Activated naive CD8-positive, alpha-beta T cell treated with anti-CD3 and anti-CD28 coated beads for 36 hours (primary cell): ENCODE results near the gene ZBTB20. TPM values are rescaled to one million over a fixed set of nuclear protein-coding genes. Genes with fewer than 3 reads are reported as not detected.

Experiments used
- DNase-seq: peaks from one replicate; pipeline ENCODE4 v3.0.0; 2021
- H3K27ac Mint-ChIP-seq: one replicate; pipeline ENCODE4 v1.8.0; 2022; ENCODE audit warnings: mild to moderate bottlenecking, moderate library complexity, mixed read lengths
- H3K27me3 Mint-ChIP-seq: one replicate; pipeline ENCODE4 v1.8.0; 2022; ENCODE audit warnings: mild to moderate bottlenecking, mixed read lengths
- H3K36me3 Mint-ChIP-seq: one replicate; pipeline ENCODE4 v1.8.0; 2021; ENCODE audit warnings: mild to moderate bottlenecking, mixed read lengths
- H3K4me1 Mint-ChIP-seq: one replicate; pipeline ENCODE4 v1.8.0; 2021; ENCODE audit warnings: mixed read lengths
- H3K4me3 Mint-ChIP-seq: one replicate; pipeline ENCODE4 v1.8.0; 2022; ENCODE audit warnings: mild to moderate bottlenecking, moderate library complexity, mixed read lengths
- H3K9me3 Mint-ChIP-seq: one replicate; pipeline ENCODE4 v1.8.0; 2022; ENCODE audit warnings: mixed read lengths
- total RNA-seq, 2 experiments: library from RNA; stranded (reverse); gene quantifications; one replicate each; pipeline ENCODE4 v1.2.3, GENCODE V29; 2021

Gene ZBTB20
- total RNA-seq, 2 experiments from 2014 or later = 3.5 to 4.5 TPM

GRCh38 chr3:114600571-114600970 lies 546.5 kb downstream of the ZBTB20 start:
- Mint-ChIP-seq H3K4me3 (no peak overlapping the region), H3K36me3 (peaks cover 6% of the 10 kb centered on the region), H3K27ac (no peak overlapping the region), H3K27me3 (no peaks in the 10 kb centered on the region), H3K4me1 (peaks cover 9% of the 10 kb centered on the region), H3K9me3 (no peaks in the 10 kb centered on the region)
- DNase-seq = no peak

GRCh38 chr3:114597871-114598270 lies 549.2 kb downstream of the ZBTB20 start:
- H3K4me3 Mint-ChIP-seq = no peak overlapping the region
- H3K27ac Mint-ChIP-seq = no peak overlapping the region
- no peaks in the 10 kb centered on the region for H3K27me3 Mint-ChIP-seq
- H3K36me3 Mint-ChIP-seq = peaks cover 7% of the 10 kb centered on the region
- H3K4me1 Mint-ChIP-seq = peaks cover 8% of the 10 kb centered on the region
- H3K9me3 Mint-ChIP-seq = no peaks in the 10 kb centered on the region
- no peak for DNase-seq

DNA sequence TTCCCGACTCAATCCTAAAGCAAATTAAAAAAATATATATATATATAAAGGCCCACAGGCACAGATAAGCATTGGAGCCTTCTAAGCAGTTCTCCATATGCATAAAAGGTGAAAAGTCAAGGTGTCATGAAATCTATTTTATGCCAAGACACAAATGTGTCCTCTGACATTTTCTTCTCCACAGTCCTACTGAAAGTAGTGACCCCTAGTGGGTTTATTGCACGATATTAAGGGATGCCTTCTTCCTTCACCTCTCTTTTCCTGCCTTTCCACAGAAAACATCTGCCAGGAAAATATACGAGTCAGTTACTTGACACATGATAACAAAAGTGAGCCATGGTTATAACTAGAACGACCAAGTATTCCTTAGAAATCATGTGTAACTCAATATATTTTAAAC lies 550.1 kb downstream of the ZBTB20 start:
- Mint-ChIP-seq H3K27ac (no peak overlapping the region), H3K4me3 (no peak overlapping the region), H3K27me3 (no peaks in the 10 kb centered on the region), H3K36me3 (peaks cover 7% of the 10 kb centered on the region), H3K4me1 (peaks cover 8% of the 10 kb centered on the region), H3K9me3 (no peaks in the 10 kb centered on the region)
- DNase-seq = no peak

DNA sequence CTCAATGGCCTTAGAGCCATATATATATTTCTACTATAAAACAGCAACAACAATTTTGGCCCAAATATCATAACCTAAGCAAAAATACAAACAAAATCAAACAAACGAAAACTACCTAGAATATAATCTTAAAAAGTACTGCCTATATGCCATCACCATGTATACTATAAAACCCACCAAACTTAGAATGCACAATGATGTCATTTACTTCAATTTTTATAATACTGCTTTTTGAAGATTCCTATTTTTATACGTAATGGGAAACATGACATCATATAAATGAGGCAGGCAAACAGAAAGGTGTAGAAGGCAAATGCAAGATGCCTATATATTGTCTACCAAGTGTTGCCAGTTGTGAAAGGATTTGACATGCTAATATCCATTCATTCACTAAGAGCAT lies 550.9 kb downstream of the ZBTB20 start:
- no peak for DNase-seq
- Mint-ChIP-seq H3K4me3 (no peak overlapping the region), H3K36me3 (peaks cover 7% of the 10 kb centered on the region), H3K27ac (no peak overlapping the region), H3K9me3 (no peaks in the 10 kb centered on the region), H3K27me3 (no peaks in the 10 kb centered on the region), H3K4me1 (peaks cover 10% of the 10 kb centered on the region)

DNA sequence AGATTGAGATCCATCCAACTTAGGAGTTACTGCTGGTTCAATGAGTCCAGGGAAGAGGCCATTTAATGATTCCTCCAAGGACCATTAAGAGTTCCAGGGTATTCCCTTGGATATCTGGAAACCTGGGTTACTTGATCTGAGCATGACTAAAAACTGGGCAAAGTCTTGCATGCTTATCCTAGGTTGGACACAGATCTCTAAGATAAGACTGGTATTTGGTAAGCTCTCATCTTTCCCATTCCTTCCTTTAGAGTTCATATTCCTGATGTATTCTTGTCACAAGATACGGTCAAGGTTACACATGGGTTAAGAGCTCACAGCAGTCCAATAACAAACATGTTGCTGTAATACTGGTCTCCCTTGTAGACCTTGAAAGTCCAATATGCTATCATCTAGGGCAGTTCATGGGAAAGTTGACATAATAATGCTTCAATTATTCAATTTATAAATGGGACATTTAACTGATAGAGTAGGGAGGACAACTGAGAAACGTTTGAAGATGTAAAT lies 551.5 kb downstream of the ZBTB20 start:
- peaks cover 7% of the 10 kb centered on the region for H3K36me3 Mint-ChIP-seq
- DNase-seq = no peak
- H3K9me3 Mint-ChIP-seq = no peaks in the 10 kb centered on the region
- no peaks in the 10 kb centered on the region for H3K27me3 Mint-ChIP-seq
- H3K27ac Mint-ChIP-seq = no peak overlapping the region
- H3K4me1 Mint-ChIP-seq = peaks cover 13% of the 10 kb centered on the region
- no peak overlapping the region for H3K4me3 Mint-ChIP-seq

- H3K36me3 Mint-ChIP-seq = peaks cover 16% of the 10 kb centered on the region
- H3K9me3 Mint-ChIP-seq = no peaks in the 10 kb centered on the region
- H3K27ac Mint-ChIP-seq = no peak overlapping the region
- H3K4me1 Mint-ChIP-seq = peaks cover 16% of the 10 kb centered on the region
- no peak overlapping the region for H3K4me3 Mint-ChIP-seq
- DNase-seq = no peak
- H3K27me3 Mint-ChIP-seq = no peaks in the 10 kb centered on the region
Measured at GRCh38 chr3:114590309-114591047, 556.6 kb downstream of the ZBTB20 start.

DNA sequence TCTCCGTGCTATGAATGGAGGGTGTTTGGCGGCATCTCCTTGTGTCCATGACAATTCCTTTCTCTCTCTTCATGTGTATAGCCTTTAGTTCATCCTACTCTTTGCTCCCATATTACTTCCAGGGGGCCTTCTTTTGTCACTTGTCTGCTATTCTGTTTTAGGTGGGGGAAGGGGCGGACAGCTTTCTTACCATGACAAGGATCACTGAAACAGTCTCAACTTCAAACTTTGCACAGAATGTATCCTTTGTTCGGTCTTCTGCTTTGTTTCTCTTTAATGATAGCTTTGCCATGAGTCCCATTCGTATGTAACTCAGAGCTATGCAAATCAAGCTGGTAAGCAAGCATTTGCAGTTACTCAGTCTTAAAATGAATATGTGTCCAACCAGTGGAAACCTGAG lies 559.1 kb downstream of the ZBTB20 start:
- peaks cover 14% of the 10 kb centered on the region for H3K36me3 Mint-ChIP-seq
- no peaks in the 10 kb centered on the region for H3K27me3 Mint-ChIP-seq
- H3K4me1 Mint-ChIP-seq = peaks cover 24% of the 10 kb centered on the region
- DNase-seq = no peak
- no peaks in the 10 kb centered on the region for H3K9me3 Mint-ChIP-seq
- H3K27ac Mint-ChIP-seq = no peak overlapping the region
- H3K4me3 Mint-ChIP-seq = no peak overlapping the region

- H3K4me3 Mint-ChIP-seq = no peak overlapping the region
- H3K9me3 Mint-ChIP-seq = no peaks in the 10 kb centered on the region
- peaks cover 19% of the 10 kb centered on the region for H3K36me3 Mint-ChIP-seq
- DNase-seq = no peak
- H3K4me1 Mint-ChIP-seq = peaks cover 29% of the 10 kb centered on the region
- no peaks in the 10 kb centered on the region for H3K27me3 Mint-ChIP-seq
- H3K27ac Mint-ChIP-seq = no peak overlapping the region
Measured at GRCh38 chr3:114586119-114586518, 561.0 kb downstream of the ZBTB20 start.

DNA sequence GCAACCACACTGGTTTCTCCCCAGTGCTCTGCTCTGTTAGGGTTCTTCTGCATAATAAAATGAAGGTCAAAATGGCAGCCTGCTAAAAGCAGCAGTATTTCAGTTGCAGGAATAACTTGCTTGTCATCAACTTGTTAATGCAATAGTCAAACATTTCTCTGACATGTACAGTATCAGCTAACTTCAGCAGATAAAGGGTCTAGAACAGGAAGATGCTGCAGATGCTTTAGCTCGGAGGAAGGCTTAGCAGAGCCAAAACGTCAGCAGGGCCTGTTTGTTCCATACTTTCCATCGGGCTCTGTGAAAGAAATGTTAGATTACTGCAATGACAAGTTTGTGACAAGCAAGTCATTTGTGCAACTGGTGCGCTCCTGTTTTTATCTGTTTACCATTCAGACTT lies 561.4 kb downstream of the ZBTB20 start:
- H3K4me3 Mint-ChIP-seq = no peak overlapping the region
- peaks cover 19% of the 10 kb centered on the region for H3K36me3 Mint-ChIP-seq
- H3K27me3 Mint-ChIP-seq = no peaks in the 10 kb centered on the region
- H3K4me1 Mint-ChIP-seq = peaks cover 25% of the 10 kb centered on the region
- no peak overlapping the region for H3K27ac Mint-ChIP-seq
- H3K9me3 Mint-ChIP-seq = no peaks in the 10 kb centered on the region
- no peak for DNase-seq

- Mint-ChIP-seq H3K4me1 (peaks cover 20% of the 10 kb centered on the region), H3K9me3 (no peaks in the 10 kb centered on the region), H3K4me3 (no peak overlapping the region), H3K27ac (no peak overlapping the region), H3K27me3 (no peaks in the 10 kb centered on the region), H3K36me3 (peaks cover 19% of the 10 kb centered on the region)
- no peak for DNase-seq
Measured at GRCh38 chr3:114584734-114585371, 562.2 kb downstream of the ZBTB20 start.

DNA sequence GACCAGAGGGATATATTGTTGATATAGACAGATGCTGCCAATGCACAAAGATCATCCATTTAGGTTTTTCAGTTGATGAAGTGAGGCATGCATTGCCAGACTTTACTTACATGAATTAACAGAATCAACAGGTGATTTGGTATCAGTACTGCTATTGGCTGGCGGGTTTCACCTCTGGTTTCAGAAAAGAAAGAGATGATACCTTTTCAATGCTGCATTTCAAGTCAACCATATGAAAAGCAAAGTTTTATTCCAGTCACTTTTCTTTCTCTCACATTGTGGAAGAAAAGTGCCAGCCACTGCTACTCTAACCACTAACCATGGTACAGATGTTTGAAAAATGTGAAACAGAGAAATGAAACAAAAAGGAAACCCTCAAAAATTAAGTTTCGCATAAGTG lies 564.2 kb downstream of the ZBTB20 start:
- H3K4me1 Mint-ChIP-seq = peaks cover 15% of the 10 kb centered on the region
- no peaks in the 10 kb centered on the region for H3K9me3 Mint-ChIP-seq
- DNase-seq = peak; percentile 18
- H3K36me3 Mint-ChIP-seq = peaks cover 10% of the 10 kb centered on the region
- no peak overlapping the region for H3K4me3 Mint-ChIP-seq
- no peaks in the 10 kb centered on the region for H3K27me3 Mint-ChIP-seq
- peak overlapping the region; percentile 67 for H3K27ac Mint-ChIP-seq

- H3K4me3 Mint-ChIP-seq = no peak overlapping the region
Measured at GRCh38 chr3:114572364-114573062, 574.6 kb downstream of the ZBTB20 start.

GRCh38 chr3:114571363-114571762 lies 575.7 kb downstream of the ZBTB20 start:
- no peaks in the 10 kb centered on the region for H3K27me3 Mint-ChIP-seq
- no peak for DNase-seq
- H3K27ac Mint-ChIP-seq = no peak overlapping the region
- H3K4me3 Mint-ChIP-seq = no peak overlapping the region
- H3K4me1 Mint-ChIP-seq = peaks cover 12% of the 10 kb centered on the region
- no peaks in the 10 kb centered on the region for H3K9me3 Mint-ChIP-seq
- peaks cover 2% of the 10 kb centered on the region for H3K36me3 Mint-ChIP-seq

More at GRCh38 chr3:114572364-114573062, 574.6 kb downstream of the ZBTB20 start:
- peaks cover 1% of the 10 kb centered on the region for H3K4me1 Mint-ChIP-seq
- H3K27ac Mint-ChIP-seq = no peak overlapping the region
- H3K27me3 Mint-ChIP-seq = no peaks in the 10 kb centered on the region
- no peaks in the 10 kb centered on the region for H3K9me3 Mint-ChIP-seq
- H3K36me3 Mint-ChIP-seq = peaks cover 2% of the 10 kb centered on the region
- no peak for DNase-seq

DNA sequence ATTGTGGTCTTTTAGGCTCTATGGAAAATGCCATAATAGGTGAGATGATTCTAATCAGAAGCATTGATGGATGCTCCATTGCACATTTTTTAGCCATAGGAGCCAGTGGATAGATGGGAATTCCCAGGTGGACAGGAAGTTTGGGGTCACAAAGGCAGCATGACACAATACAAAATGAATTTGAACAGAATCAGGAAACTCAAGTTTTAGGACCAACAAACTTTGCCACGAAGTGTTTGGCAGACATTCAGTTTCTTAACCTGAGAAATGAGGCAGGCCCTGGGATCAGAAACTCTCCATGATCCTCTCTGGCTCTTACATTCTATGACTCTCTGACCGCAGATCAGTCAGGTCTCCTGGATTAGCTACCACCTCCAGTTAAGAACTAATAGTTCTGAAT lies 577.9 kb downstream of the ZBTB20 start:
- H3K27me3 Mint-ChIP-seq = no peaks in the 10 kb centered on the region
- H3K36me3 Mint-ChIP-seq = peaks cover 6% of the 10 kb centered on the region
- no peak overlapping the region for H3K27ac Mint-ChIP-seq
- no peak overlapping the region for H3K4me3 Mint-ChIP-seq
- H3K4me1 Mint-ChIP-seq = peaks cover 16% of the 10 kb centered on the region
- no peak for DNase-seq
- H3K9me3 Mint-ChIP-seq = peaks cover 3% of the 10 kb centered on the region

GRCh38 chr3:114567771-114568170 lies 579.3 kb downstream of the ZBTB20 start:
- DNase-seq = no peak
- H3K4me3 Mint-ChIP-seq = no peak overlapping the region
- no peaks in the 10 kb centered on the region for H3K27me3 Mint-ChIP-seq
- peaks cover 16% of the 10 kb centered on the region for H3K4me1 Mint-ChIP-seq
- peaks cover 6% of the 10 kb centered on the region for H3K9me3 Mint-ChIP-seq
- peaks cover 7% of the 10 kb centered on the region for H3K36me3 Mint-ChIP-seq
- H3K27ac Mint-ChIP-seq = no peak overlapping the region
